K562 (cell line): ENCODE data around the gene ATP5ME. TPM values are rescaled to one million over a fixed set of nuclear protein-coding genes. Genes with fewer than 3 reads are reported as not detected.

ENCODE experiments used
- ATAC-seq: fragments of 200-7000 bp; cut with Tn5 transposase; 3 replicates; pipeline ENCODE4 v1.9.1; 2020; ENCODE audit warnings: moderate library complexity
- BruUV-seq: library from RNA; stranded (reverse); fragments of 400-500 nt; replicated peaks from 2 replicates; lab custom pipeline; 2021; lab: Mats Ljungman, UMichigan
- CTCF ChIA-PET: fragments of 300-600 bp; formaldehyde crosslinking; extraction: SDS; loops from one replicate; lab custom pipeline; 2021; ENCODE audit warnings: low intra/inter-chr PET ratio; lab: Yijun Ruan, JAX
- POLR2A ChIA-PET: fragments of 300-600, 350-650 bp; sonication (Branson Sonifier 250); formaldehyde crosslinking; extraction: SDS; loops from one replicate; lab custom pipeline; 2021; ENCODE audit warnings: antibody characterized with exemption, inconsistent platforms; lab: Yijun Ruan, JAX
- DNase-seq, 4 experiments: peaks; one replicate each; pipeline versions ENCODE4 v3.0.0 to v3.0.0-alpha.2; 2011 to 2018; ENCODE audit warnings: low spot score in 3 of 4, mixed read lengths in 3 of 4; ENCODE audit errors: extremely low read depth in 1 of 4
- FAIRE-seq: peaks from 2 replicates; lab custom pipeline; 2011; peaks lifted over from hg19 to GRCh38; lab: Jason Lieb, UNC
- H2AFZ ChIP-seq: 2 replicates; pipeline ENCODE4 v1.6.0; 2011; ENCODE audit warnings: low read depth, low read length, control low read depth, inconsistent platforms
- H3K27ac ChIP-seq: fragments of 200-600 bp; 3 replicates; pipeline ENCODE4 v1.8.0; 2011; ENCODE audit warnings: low read depth, mild to moderate bottlenecking, control low read depth, inconsistent platforms, low read length, moderate library complexity, mixed read lengths; ENCODE audit errors: extremely low read depth
- H3K27me3 ChIP-seq, 2 experiments: fragments of 300-600 bp in 1 of 2; 2 replicates in 1 of 2; 3 replicates in 1 of 2; pipeline versions ENCODE4 v1.6.0 to v1.8.0; 2011; ENCODE audit warnings: inconsistent platforms in 2 of 2, low read length in 2 of 2, mild to moderate bottlenecking in 1 of 2, mixed read lengths in 1 of 2, moderate library complexity in 1 of 2; ENCODE audit not compliant: control insufficient read depth in 2 of 2, insufficient read depth in 2 of 2
- H3K36me3 ChIP-seq: fragments of 300-600 bp; 3 replicates; pipeline ENCODE4 v1.8.0; 2011; ENCODE audit warnings: mild to moderate bottlenecking, low read length, inconsistent platforms; ENCODE audit not compliant: control insufficient read depth, insufficient read depth
- H3K4me1 ChIP-seq, 2 experiments: fragments of 200-600 bp in 1 of 2; replicated peaks in 1 of 2; 2 replicates in 1 of 2; 3 replicates in 1 of 2; pipeline versions ENCODE4 v1.5.1 to v1.8.0; 2011; ENCODE audit warnings: inconsistent platforms in 2 of 2, low read length in 2 of 2, mild to moderate bottlenecking in 1 of 2, mixed read lengths in 1 of 2, moderate library complexity in 1 of 2; ENCODE audit not compliant: control insufficient read depth in 2 of 2, insufficient read depth in 2 of 2
- H3K4me2 ChIP-seq: 2 replicates; pipeline ENCODE4 v1.6.1; 2011; ENCODE audit warnings: low read length, control low read depth, inconsistent platforms, mixed read lengths; ENCODE audit not compliant: insufficient read depth
- H3K4me3 ChIP-seq: fragments of 200-600 bp; sonication (generic), shearing (Covaris generic); 2 replicates; pipeline ENCODE4 v1.5.1; 2016; ENCODE audit warnings: control low read depth, inconsistent platforms
- H3K79me2 ChIP-seq: fragments of 200-600 bp; 3 replicates; pipeline ENCODE4 v1.8.0; 2011; ENCODE audit warnings: low read length, inconsistent platforms; ENCODE audit not compliant: control insufficient read depth, insufficient read depth
- H3K9ac ChIP-seq, 2 experiments: 2 replicates each; pipeline versions ENCODE4 v1.6.0 to v1.6.1; 2011; ENCODE audit warnings: low read depth in 2 of 2, low read length in 2 of 2, control low read depth in 1 of 2, inconsistent platforms in 1 of 2, mild to moderate bottlenecking in 1 of 2, mixed read lengths in 1 of 2; ENCODE audit not compliant: insufficient read depth in 1 of 2
- H3K9me1 ChIP-seq: one replicate; pipeline ENCODE4 v1.6.0; 2011; ENCODE audit warnings: inconsistent platforms, mild to moderate bottlenecking, low read length, moderate library complexity; ENCODE audit not compliant: control insufficient read depth, insufficient read depth
- H3K9me3 ChIP-seq: replicated peaks from 2 replicates; pipeline ENCODE4 v1.5.1; 2011; ENCODE audit warnings: low read depth, low read length, inconsistent platforms; ENCODE audit not compliant: control insufficient read depth, insufficient read depth
- H4K20me1 ChIP-seq: replicated peaks from 2 replicates; pipeline ENCODE4 v1.6.1; 2011; ENCODE audit warnings: low read length, inconsistent platforms, mixed read lengths; ENCODE audit not compliant: control insufficient read depth, insufficient read depth
- CREB1 ChIP-seq, 2 experiments: sonication (generic) in 1 of 2; formaldehyde crosslinking in 1 of 2; IDR thresholded peaks; 2 replicates each; pipeline versions ENCODE4 v1.6.1 to v1.8.0; 2012 to 2022; ENCODE audit warnings: inconsistent platforms in 1 of 2, mild to moderate bottlenecking in 1 of 2, missing genetic modification reagents in 1 of 2, moderate library complexity in 1 of 2
- CTCF ChIP-seq, 3 experiments: IDR thresholded peaks in 2 of 3; conservative IDR thresholded peaks in 1 of 3; 2 replicates each; pipeline ENCODE4 v1.5.1; 2011 to 2012; ENCODE audit warnings: low read length in 3 of 3, mild to moderate bottlenecking in 3 of 3, control low read depth in 2 of 3, improper control_type of control experiment in 1 of 3, inconsistent platforms in 1 of 3, low read depth in 1 of 3, mixed read lengths in 1 of 3, moderate library complexity in 1 of 3; ENCODE audit not compliant: insufficient read depth in 2 of 3
- E2F8 ChIP-seq: fragments of 450-650 bp; IDR thresholded peaks from 2 replicates; pipeline ENCODE4 v1.7.1; 2018; ENCODE audit warnings: mild to moderate bottlenecking, low read depth; ENCODE audit not compliant: partially characterized antibody
- GMEB1 ChIP-seq: fragments of 250-450 bp; sonication (Bioruptor Pico); IDR thresholded peaks from 2 replicates; pipeline ENCODE4 v1.4.0; 2020; ENCODE audit warnings: mild to moderate bottlenecking
- HES1 ChIP-seq: fragments of 450-650 bp; IDR thresholded peaks from 2 replicates; pipeline ENCODE4 v1.6.1; 2016; ENCODE audit warnings: low read depth, mild to moderate bottlenecking, moderate library complexity
- KDM5B ChIP-seq: fragments of 200-600 bp; sonication (generic); IDR thresholded peaks from 2 replicates; pipeline ENCODE4 v1.6.1; 2012; ENCODE audit warnings: low read depth, mild to moderate bottlenecking, moderate library complexity, low read length, control low read depth, inconsistent platforms; ENCODE audit not compliant: insufficient replicate concordance
- MCM2 ChIP-seq: fragments of 450-650 bp; IDR thresholded peaks from 2 replicates; pipeline ENCODE4 v1.6.1; 2017; ENCODE audit warnings: low read depth, mild to moderate bottlenecking
- MLX ChIP-seq, 2 experiments: fragments of 450-650 bp in 1 of 2; sonication (generic) in 1 of 2; formaldehyde crosslinking; conservative IDR thresholded peaks; 2 replicates each; pipeline versions ENCODE4 v1.4.0 to v1.8.1; 2020 to 2022; ENCODE audit warnings: mild to moderate bottlenecking in 1 of 2, missing genetic modification reagents in 1 of 2
- MTA3 ChIP-seq: fragments of 450-650 bp; formaldehyde crosslinking; IDR thresholded peaks from 2 replicates; pipeline ENCODE4 v1.6.1; 2017; ENCODE audit warnings: mild to moderate bottlenecking, borderline replicate concordance
- ZEB2 ChIP-seq: fragments of 450-650 bp; IDR thresholded peaks from 2 replicates; pipeline ENCODE4 v1.6.1; 2016
- whole genome bisulfite sequencing: fragments of 100-300 bp; shearing (Covaris generic); methylation state at CpG from one replicate; pipeline ENCODE4 v1.1.6; 2016; ENCODE audit warnings: low coverage, mixed read lengths; ENCODE audit not compliant: insufficient coverage; ENCODE audit errors: missing lambda C conversion rate; 5-methylcytosine and 5-hydroxymethylcytosine counted together
- in situ Hi-C: fragments of 300-500 bp; cut with MboI; formaldehyde crosslinking; loops from 4 replicates; pipeline ENCODE4 v1.15.0; 2018; ENCODE audit warnings: inconsistent platforms, mixed read lengths
- intact Hi-C: fragments of 100-400 bp; cut with micrococcal nuclease; formaldehyde crosslinking; loops from 2 replicates; pipeline ENCODE4 v1.14.2; 2022
- polyA plus RNA-seq, 8 experiments: library from polyadenylated mRNA; depleted of rRNA in 4 of 8; stranded (reverse) in 5 of 8; unstranded in 3 of 8; fragments of >200 nt; fragmentation: Nextera tagmentation in 2 of 8; fragmentation: Illumina TruSeq in 1 of 8; extraction: Ambion mirVana in 2 of 8; extraction: Trizol in 1 of 8; gene quantifications; 2 replicates each; pipeline versions ENCODE4 v1.2.1 to v1.2.3, GENCODE V29; 2011 to 2014; ENCODE audit warnings: inconsistent platforms in 1 of 8, missing spikeins in 1 of 8
- total RNA-seq, 7 experiments: library from RNA; depleted of rRNA in 6 of 7; stranded (reverse); fragments of >200 nt in 6 of 7; fragmentation: Illumina TruSeq in 2 of 7; extraction: Trizol in 2 of 7; gene quantifications; 2 replicates each; pipeline versions ENCODE4 v1.2.1 to v1.2.3, GENCODE V29; 2011 to 2021; ENCODE audit warnings: low replicate concordance in 1 of 7

The ATP5ME gene
- total and polyA plus RNA-seq, 9 of the 15 experiments (the other 6 are each of a cell fraction or from before 2014, with no cell fraction given), result 509 to 2,480 (median 887) TPM

- FAIRE-seq, result no peak
- H3K4me1 ChIP-seq, result peaks cover 21 to 94% of the 10 kb centered on the region in 2 experiments
- no peak overlapping the region for H2AFZ ChIP-seq
- in situ Hi-C loops, result no loop called here
- no peak overlapping the region for H3K4me3 ChIP-seq
- no peak for ATAC-seq
- CTCF ChIA-PET, result no interaction called here
- H4K20me1 ChIP-seq, result 0 out of 2 replicates have a peak, but pooled peaks cover 4% of the 10 kb centered on the region
- H3K36me3 ChIP-seq, result no peaks in the 10 kb centered on the region
- peaks cover 2% of the 10 kb centered on the region; the same call in 2 of the 3 replicates for H3K79me2 ChIP-seq
- 0 out of 2 replicates have a peak, but pooled peaks have one; percentile 26 for TF ChIP-seq ZEB2
- TF ChIP-seq MLX (CRISPR knock-in tag; conservative IDR thresholded peaks at IDR 0.05), result no peak
- no peak for TF ChIP-seq HES1
- no peak for TF ChIP-seq E2F8
- TF ChIP-seq CREB1 (IDR thresholded peaks at IDR 0.05), result no peak
- no peak for TF ChIP-seq CREB1 (CRISPR knock-in tag; IDR thresholded peaks at IDR 0.05)
- no peak for TF ChIP-seq MTA3
- no peak for TF ChIP-seq GMEB1
- no peak for TF ChIP-seq MCM2
- TF ChIP-seq CTCF (IDR thresholded peaks at IDR 0.05 in 2 of 3, conservative IDR thresholded peaks at IDR 0.05 in 1 of 3; ENCODE audit: insufficient read depth in 2 of 3, low read depth in 1 of 3, low read length in 3 of 3), result no peak
- TF ChIP-seq KDM5B, result peak; percentile 12
- TF ChIP-seq, all 486 proteins: peak for 2
- Histone ChIP-seq H3K9me1 (no peaks in the 10 kb centered on the region), H3K27ac (no peak overlapping the region), H3K9me3 (no peaks in the 10 kb centered on the region), H3K27me3 (no peaks in the 10 kb centered on the region), H3K4me2 (no peak overlapping the region), H3K9ac (no peak overlapping the region; a peak in 1 of 4 replicates)
- intact Hi-C loops, result loop anchor here (5.0 to 10.0 kb wide), 3 partner anchors 52 to 302 kb away; partner anchors contain the start of gene IDUA
- POLR2A ChIA-PET, result no interaction called here
- no TSS peak for BruUV-seq
- 76% methylated on average over 22 of the region's 23 CpGs for WGBS
- no peak for DNase-seq
Observed at GRCh38 chr4:682490-683172, 8.6 kb upstream of the ATP5ME start.
